Testis (tissue), 3 donors: Measurements from ENCODE around the gene SLITRK5. TPM values are rescaled to one million over a fixed set of nuclear protein-coding genes. Genes with fewer than 3 reads are reported as not detected.

Source experiments
- DNase-seq: peaks from one replicate; pipeline ENCODE4 v3.0.0-alpha.2; 2019
- H3K27ac ChIP-seq, 2 donors: fragments of 200-600 bp; sonication (generic); one replicate each; pipeline ENCODE4 v1.5.1; 2019
- H3K27me3 ChIP-seq: fragments of 200-600 bp; sonication (generic); one replicate; pipeline ENCODE4 v1.5.1; 2019
- H3K36me3 ChIP-seq: fragments of 200-600 bp; sonication (generic); one replicate; pipeline ENCODE4 v1.5.1; 2017; ENCODE audit warnings: low read depth; ENCODE audit errors: missing control alignments
- H3K4me1 ChIP-seq: fragments of 200-600 bp; sonication (generic); one replicate; pipeline ENCODE4 v1.5.1; 2019
- H3K4me3 ChIP-seq, 2 donors: fragments of 200-600 bp; sonication (generic); one replicate each; pipeline ENCODE4 v1.5.1; 2017 to 2019
- H3K9me3 ChIP-seq: fragments of 200-600 bp; sonication (generic); one replicate; pipeline ENCODE4 v1.5.1; 2017
- CTCF ChIP-seq, 3 experiments: fragments of 450-650 bp in 2 of 3; fragments of 200-600 bp in 1 of 3; sonication (generic) in 1 of 3; IDR thresholded peaks; one replicate each; pipeline ENCODE4 v1.5.1; 2016 to 2019; ENCODE audit warnings: antibody characterized with exemption in 3 of 3, mild to moderate bottlenecking in 2 of 3, moderate library complexity in 1 of 3
- POLR2A ChIP-seq: fragments of 450-650 bp; IDR thresholded peaks from one replicate; pipeline ENCODE4 v1.6.1; 2017; ENCODE audit warnings: antibody characterized with exemption, mild to moderate bottlenecking, moderate library complexity
- WGBS, 2 donors: methylation state at CpG; one replicate each; pipeline ENCODE4 v1.1.5; 2018; 5-methylcytosine and 5-hydroxymethylcytosine counted together
- intact Hi-C: fragments of 100-400 bp; cut with DNase I; formaldehyde crosslinking; loops from one replicate; pipeline ENCODE4 v1.15.1; 2023; ENCODE audit warnings: low total_unique reads
- polyA plus RNA-seq: library from polyadenylated mRNA; stranded (reverse); fragments of 350-450 nt; fragmentation: Illumina TruSeq; extraction: RNeasy Lipid Tissue Mini Kit (QIAGEN cat#74804); gene quantifications from one replicate; pipeline ENCODE4 v1.2.3, GENCODE V29; 2014; ENCODE audit warnings: low read depth, low replicate concordance; ENCODE audit not compliant: insufficient read depth
- total RNA-seq, 2 donors: library from RNA; depleted of rRNA; stranded (reverse); fragments of >200 nt; gene quantifications; one replicate each; pipeline ENCODE4 v1.2.3, GENCODE V29; 2016

The SLITRK5 gene
- total and polyA plus RNA-seq, 3 donors from 2014 or later = 0.24 to 0.31 (median 0.31) TPM

DNA sequence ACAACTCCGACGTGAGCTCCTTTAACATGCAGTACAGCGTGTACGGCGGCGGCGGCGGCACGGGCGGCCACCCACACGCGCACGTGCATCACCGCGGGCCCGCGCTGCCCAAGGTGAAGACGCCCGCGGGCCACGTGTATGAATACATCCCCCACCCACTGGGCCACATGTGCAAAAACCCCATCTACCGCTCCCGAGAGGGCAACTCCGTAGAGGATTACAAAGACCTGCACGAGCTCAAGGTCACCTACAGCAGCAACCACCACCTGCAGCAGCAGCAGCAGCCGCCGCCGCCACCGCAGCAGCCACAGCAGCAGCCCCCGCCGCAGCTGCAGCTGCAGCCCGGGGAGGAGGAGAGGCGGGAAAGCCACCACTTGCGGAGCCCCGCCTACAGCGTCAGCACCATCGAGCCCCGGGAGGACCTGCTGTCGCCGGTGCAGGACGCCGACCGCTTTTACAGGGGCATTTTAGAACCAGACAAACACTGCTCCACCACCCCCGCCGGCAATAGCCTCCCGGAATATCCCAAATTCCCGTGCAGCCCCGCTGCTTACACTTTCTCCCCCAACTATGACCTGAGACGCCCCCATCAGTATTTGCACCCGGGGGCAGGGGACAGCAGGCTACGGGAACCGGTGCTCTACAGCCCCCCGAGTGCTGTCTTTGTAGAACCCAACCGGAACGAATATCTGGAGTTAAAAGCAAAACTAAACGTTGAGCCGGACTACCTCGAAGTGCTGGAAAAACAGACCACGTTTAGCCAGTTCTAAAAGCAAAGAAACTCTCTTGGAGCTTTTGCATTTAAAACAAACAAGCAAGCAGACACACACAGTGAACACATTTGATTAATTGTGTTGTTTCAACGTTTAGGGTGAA lies 6.6 kb downstream of the SLITRK5 start:
- Histone ChIP-seq H3K4me1 (no peaks in the 10 kb centered on the region), H3K27ac (no peak overlapping the region), H3K4me3 (peak overlapping the region; percentile 35 to 40), H3K36me3 (no peaks in the 10 kb centered on the region), H3K9me3 (no peaks in the 10 kb centered on the region), H3K27me3 (no peaks in the 10 kb centered on the region)
- WGBS, 2 donors = 1 to 2% methylated on average over 19 to 60 of the region's 60 CpGs
- TF ChIP-seq CTCF (IDR thresholded peaks at IDR 0.05) = no peak
- TF ChIP-seq POLR2A = no peak
- no peak for DNase-seq
- intact Hi-C loops = no loop called here

GRCh38 chr13:87678372-87678752 lies 7.2 kb downstream of the SLITRK5 start:
- Histone ChIP-seq H3K27ac (no peak overlapping the region), H3K36me3 (no peaks in the 10 kb centered on the region), H3K9me3 (no peaks in the 10 kb centered on the region), H3K4me3 (peak overlapping the region in 1 of 2 donors; percentile 35), H3K4me1 (no peaks in the 10 kb centered on the region), H3K27me3 (no peaks in the 10 kb centered on the region)
- intact Hi-C loops = no loop called here
- no peak for DNase-seq
- TF ChIP-seq CTCF (IDR thresholded peaks at IDR 0.05) (no peak), POLR2A (no peak)
- 19 to 21% methylated on average over 8 of the region's 8 CpGs for WGBS, 2 donors

- DNase-seq = no peak
- TF ChIP-seq POLR2A (no peak), CTCF (IDR thresholded peaks at IDR 0.05) (no peak)
- no peaks in the 10 kb centered on the region for H3K36me3 ChIP-seq
- intact Hi-C loops = no loop called here
- H3K9me3 ChIP-seq = no peaks in the 10 kb centered on the region
- H3K4me3 ChIP-seq = no peak overlapping the region
- no peaks in the 10 kb centered on the region for H3K4me1 ChIP-seq
- H3K27ac ChIP-seq = no peak overlapping the region
- 32 to 43% methylated on average over 1 of the region's 1 CpG for WGBS, 2 donors
- H3K27me3 ChIP-seq = no peaks in the 10 kb centered on the region
These were observed 9.1 kb downstream of the SLITRK5 start for GRCh38 chr13:87680298-87680697.

DNA sequence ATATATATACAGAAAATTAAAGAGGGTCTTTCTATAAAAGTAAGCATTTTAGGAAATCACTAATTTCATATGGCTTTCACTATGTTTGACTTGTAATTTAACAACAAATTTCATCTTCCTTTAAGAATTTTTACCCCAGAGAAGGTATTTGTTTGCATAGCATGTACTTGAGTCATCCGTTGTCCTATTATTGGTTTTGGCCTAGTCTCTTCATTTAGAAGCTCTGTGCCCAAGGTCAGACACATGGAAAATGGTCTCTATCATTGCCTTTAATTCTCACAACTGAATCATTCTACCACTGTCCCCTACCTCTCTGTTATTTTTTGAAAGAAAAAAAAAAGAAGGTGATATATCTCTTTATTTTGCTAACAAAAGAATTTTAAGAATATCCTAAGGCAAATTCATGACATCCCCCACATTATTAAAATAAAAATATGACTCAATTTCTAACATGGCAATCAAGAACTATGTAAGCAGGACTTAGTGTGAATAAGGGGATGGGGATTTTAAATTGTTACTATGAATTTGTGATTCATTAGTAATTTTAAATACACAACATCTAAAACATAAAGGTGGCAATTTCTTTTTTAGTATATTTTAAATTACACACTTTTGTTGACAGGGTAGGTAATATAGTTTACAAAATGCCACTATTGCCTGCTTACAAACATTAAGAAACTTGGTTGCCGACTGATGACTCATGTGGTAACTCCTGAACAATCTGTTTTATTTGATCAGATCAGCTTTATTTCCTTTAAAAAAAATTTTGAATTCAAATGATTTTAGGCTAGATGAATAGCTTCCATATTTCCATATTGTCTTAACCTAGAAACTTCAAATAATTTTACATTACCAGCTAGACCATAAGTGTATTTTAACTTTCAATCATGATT lies 13.9 kb downstream of the SLITRK5 start:
- Histone ChIP-seq H3K4me1 (no peaks in the 10 kb centered on the region), H3K9me3 (no peaks in the 10 kb centered on the region), H3K27ac (no peak overlapping the region), H3K4me3 (no peak overlapping the region), H3K36me3 (no peaks in the 10 kb centered on the region), H3K27me3 (no peaks in the 10 kb centered on the region)
- 73 to 87% methylated on average over 2 of the region's 2 CpGs for WGBS, 2 donors
- no peak for TF ChIP-seq CTCF (IDR thresholded peaks at IDR 0.05)
- no peak for TF ChIP-seq POLR2A
- intact Hi-C loops = no loop called here
- DNase-seq = no peak
